ENCODE measurements around the gene HDAC7.

- TF ChIP-seq, protein P1, sequence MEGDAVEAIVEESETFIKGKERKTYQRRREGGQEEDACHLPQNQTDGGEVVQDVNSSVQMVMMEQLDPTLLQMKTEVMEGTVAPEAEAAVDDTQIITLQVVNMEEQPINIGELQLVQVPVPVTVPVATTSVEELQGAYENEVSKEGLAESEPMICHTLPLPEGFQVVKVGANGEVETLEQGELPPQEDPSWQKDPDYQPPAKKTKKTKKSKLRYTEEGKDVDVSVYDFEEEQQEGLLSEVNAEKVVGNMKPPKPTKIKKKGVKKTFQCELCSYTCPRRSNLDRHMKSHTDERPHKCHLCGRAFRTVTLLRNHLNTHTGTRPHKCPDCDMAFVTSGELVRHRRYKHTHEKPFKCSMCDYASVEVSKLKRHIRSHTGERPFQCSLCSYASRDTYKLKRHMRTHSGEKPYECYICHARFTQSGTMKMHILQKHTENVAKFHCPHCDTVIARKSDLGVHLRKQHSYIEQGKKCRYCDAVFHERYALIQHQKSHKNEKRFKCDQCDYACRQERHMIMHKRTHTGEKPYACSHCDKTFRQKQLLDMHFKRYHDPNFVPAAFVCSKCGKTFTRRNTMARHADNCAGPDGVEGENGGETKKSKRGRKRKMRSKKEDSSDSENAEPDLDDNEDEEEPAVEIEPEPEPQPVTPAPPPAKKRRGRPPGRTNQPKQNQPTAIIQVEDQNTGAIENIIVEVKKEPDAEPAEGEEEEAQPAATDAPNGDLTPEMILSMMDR (IDR thresholded peaks at IDR 0.05) = no peak
- TF ChIP-seq POLR2A (IDR thresholded peaks at IDR 0.05) (no peak), EP300 (IDR thresholded peaks at IDR 0.05) (no peak)
Observed at GRCh38 chr12:47849261-47849660, 29.6 kb upstream of the HDAC7 start.

All from tibial nerve (tissue), 4 donors.